Activated B cell treated with CpG ODN at 0.5 μM for 24 hours (primary cell): ENCODE results near the gene FRMPD2. TPM values are rescaled to one million over a fixed set of nuclear protein-coding genes. Genes with fewer than 3 reads are reported as not detected.

Source experiments
- ATAC-seq: fragments of 200-7000 bp; cut with Tn5 transposase; one replicate; pipeline ENCODE4 v1.10.0; 2021; ENCODE audit warnings: low read depth, mild to moderate bottlenecking, moderate library complexity
- CTCF ChIA-PET: fragments of 350-600 bp; sonication (Branson Sonifier 250); formaldehyde crosslinking; loops from one replicate; lab custom pipeline; 2021; ENCODE audit warnings: antibody characterized with exemption; lab: Charles Lee
- POLR2A ChIA-PET: fragments of 350-600 bp; sonication (Branson Sonifier 250); formaldehyde crosslinking; loops from one replicate; lab custom pipeline; 2021; ENCODE audit warnings: antibody characterized with exemption; lab: Charles Lee
- DNase-seq: peaks from one replicate; pipeline ENCODE4 v3.0.0; 2022
- H3K27ac Mint-ChIP-seq: one replicate; pipeline ENCODE4 v1.8.0; 2020; ENCODE audit warnings: mixed read lengths
- H3K27me3 Mint-ChIP-seq: one replicate; pipeline ENCODE4 v1.8.0; 2021; ENCODE audit warnings: mixed read lengths
- H3K36me3 Mint-ChIP-seq: one replicate; pipeline ENCODE4 v1.8.0; 2021; ENCODE audit warnings: low read depth, mixed read lengths
- H3K4me1 Mint-ChIP-seq: one replicate; pipeline ENCODE4 v1.8.0; 2021; ENCODE audit warnings: mixed read lengths
- H3K4me3 Mint-ChIP-seq: one replicate; pipeline ENCODE4 v1.8.0; 2020; ENCODE audit warnings: mild to moderate bottlenecking, mixed read lengths
- H3K9me3 Mint-ChIP-seq: one replicate; pipeline ENCODE4 v1.8.0; 2020; ENCODE audit warnings: mixed read lengths
- intact Hi-C: fragments of 100-400 bp; cut with micrococcal nuclease; formaldehyde crosslinking; loops from one replicate; pipeline ENCODE4 v1.15.1; 2024
- total RNA-seq: library from RNA; stranded (reverse); gene quantifications from 2 replicates; pipeline ENCODE4 v1.2.3, GENCODE V29; 2022
- TF ChIP-seq, protein P1 (sequence below): fragments of 200-600 bp; IDR thresholded peaks from one replicate; pipeline ENCODE4 v1.8.0; 2022; ENCODE audit warnings: antibody characterized with exemption, mild to moderate bottlenecking

Gene FRMPD2
- total RNA-seq, 1 donor from 2014 or later = not detected

- CTCF ChIA-PET = no interaction called here
- no peaks in the 10 kb centered on the region for H3K9me3 Mint-ChIP-seq
- POLR2A ChIA-PET = no interaction called here
- ATAC-seq (no peak), DNase-seq (no peak)
- intact Hi-C loops = loop anchor here (5.0 kb wide), 1 partner anchor 53 kb away; no protein-coding TSS in a partner anchor
- TF ChIP-seq, protein P1, sequence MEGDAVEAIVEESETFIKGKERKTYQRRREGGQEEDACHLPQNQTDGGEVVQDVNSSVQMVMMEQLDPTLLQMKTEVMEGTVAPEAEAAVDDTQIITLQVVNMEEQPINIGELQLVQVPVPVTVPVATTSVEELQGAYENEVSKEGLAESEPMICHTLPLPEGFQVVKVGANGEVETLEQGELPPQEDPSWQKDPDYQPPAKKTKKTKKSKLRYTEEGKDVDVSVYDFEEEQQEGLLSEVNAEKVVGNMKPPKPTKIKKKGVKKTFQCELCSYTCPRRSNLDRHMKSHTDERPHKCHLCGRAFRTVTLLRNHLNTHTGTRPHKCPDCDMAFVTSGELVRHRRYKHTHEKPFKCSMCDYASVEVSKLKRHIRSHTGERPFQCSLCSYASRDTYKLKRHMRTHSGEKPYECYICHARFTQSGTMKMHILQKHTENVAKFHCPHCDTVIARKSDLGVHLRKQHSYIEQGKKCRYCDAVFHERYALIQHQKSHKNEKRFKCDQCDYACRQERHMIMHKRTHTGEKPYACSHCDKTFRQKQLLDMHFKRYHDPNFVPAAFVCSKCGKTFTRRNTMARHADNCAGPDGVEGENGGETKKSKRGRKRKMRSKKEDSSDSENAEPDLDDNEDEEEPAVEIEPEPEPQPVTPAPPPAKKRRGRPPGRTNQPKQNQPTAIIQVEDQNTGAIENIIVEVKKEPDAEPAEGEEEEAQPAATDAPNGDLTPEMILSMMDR = no peak
- H3K27me3 Mint-ChIP-seq = peaks cover 20% of the 10 kb centered on the region
- no peaks in the 10 kb centered on the region for H3K4me1 Mint-ChIP-seq
- H3K27ac Mint-ChIP-seq = no peak overlapping the region
- no peak overlapping the region for H3K4me3 Mint-ChIP-seq
- H3K36me3 Mint-ChIP-seq = no peaks in the 10 kb centered on the region
Measured at GRCh38 chr10:48234295-48234694, 40.2 kb downstream of the FRMPD2 start.

- H3K4me3 Mint-ChIP-seq = no peak overlapping the region
- no peak overlapping the region for H3K27ac Mint-ChIP-seq
- TF ChIP-seq, protein P1 = no peak
- no peak for ATAC-seq
- no peaks in the 10 kb centered on the region for H3K4me1 Mint-ChIP-seq
- DNase-seq = no peak
- no peaks in the 10 kb centered on the region for H3K9me3 Mint-ChIP-seq
- POLR2A ChIA-PET = no interaction called here
- intact Hi-C loops = loop anchor here (5.0 kb wide), 1 partner anchor 54 kb away; no protein-coding TSS in a partner anchor
- no peaks in the 10 kb centered on the region for H3K36me3 Mint-ChIP-seq
- CTCF ChIA-PET = no interaction called here
- peaks cover 20% of the 10 kb centered on the region for H3K27me3 Mint-ChIP-seq
Measured at GRCh38 chr10:48233559-48234005, 40.9 kb downstream of the FRMPD2 start.

DNA sequence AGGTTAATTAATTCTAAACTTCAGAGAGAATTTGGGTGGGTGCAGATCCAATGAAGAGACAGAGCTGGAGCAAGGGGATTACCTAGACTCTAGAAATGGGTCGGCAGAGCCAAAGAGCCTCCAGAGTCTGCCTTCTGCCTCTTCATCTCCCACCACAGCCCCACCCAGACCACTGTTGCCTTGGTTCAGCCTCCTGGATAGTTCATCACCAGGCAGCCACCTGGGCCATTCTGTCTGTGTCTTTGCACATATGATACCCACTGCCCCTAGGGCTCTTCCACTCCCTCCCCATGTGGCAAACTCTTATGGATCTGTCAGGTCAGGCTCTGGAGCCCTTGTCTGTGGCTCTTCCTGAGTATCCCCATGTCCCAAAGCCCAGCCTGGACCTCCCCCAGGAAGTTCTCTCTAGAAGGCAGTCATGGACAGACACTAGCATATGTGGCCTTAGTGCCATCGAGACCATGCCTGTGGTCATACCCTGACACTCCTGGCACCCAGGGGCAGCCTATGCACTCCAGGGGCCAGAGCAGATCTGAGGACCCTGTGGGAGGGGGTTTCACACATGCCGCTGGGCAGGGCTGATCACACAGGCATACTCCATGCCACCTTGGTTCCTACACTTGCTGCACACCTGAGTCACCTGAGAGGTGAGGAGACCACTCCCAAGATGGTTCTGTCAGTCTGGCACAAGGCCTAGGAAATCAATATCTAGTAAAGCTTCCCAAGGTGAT is 41.6 kb downstream of the FRMPD2 start:
- ATAC-seq (no peak), DNase-seq (no peak)
- H3K9me3 Mint-ChIP-seq = no peaks in the 10 kb centered on the region
- TF ChIP-seq, protein P1 = no peak
- H3K27ac Mint-ChIP-seq = no peak overlapping the region
- ChIA-PET POLR2A (no interaction called here), CTCF (no interaction called here)
- intact Hi-C loops = loop anchor here (5.0 kb wide), 1 partner anchor 54 kb away; no protein-coding TSS in a partner anchor
- H3K4me3 Mint-ChIP-seq = no peak overlapping the region
- H3K27me3 Mint-ChIP-seq = peaks cover 22% of the 10 kb centered on the region
- H3K36me3 Mint-ChIP-seq = no peaks in the 10 kb centered on the region
- no peaks in the 10 kb centered on the region for H3K4me1 Mint-ChIP-seq

DNA sequence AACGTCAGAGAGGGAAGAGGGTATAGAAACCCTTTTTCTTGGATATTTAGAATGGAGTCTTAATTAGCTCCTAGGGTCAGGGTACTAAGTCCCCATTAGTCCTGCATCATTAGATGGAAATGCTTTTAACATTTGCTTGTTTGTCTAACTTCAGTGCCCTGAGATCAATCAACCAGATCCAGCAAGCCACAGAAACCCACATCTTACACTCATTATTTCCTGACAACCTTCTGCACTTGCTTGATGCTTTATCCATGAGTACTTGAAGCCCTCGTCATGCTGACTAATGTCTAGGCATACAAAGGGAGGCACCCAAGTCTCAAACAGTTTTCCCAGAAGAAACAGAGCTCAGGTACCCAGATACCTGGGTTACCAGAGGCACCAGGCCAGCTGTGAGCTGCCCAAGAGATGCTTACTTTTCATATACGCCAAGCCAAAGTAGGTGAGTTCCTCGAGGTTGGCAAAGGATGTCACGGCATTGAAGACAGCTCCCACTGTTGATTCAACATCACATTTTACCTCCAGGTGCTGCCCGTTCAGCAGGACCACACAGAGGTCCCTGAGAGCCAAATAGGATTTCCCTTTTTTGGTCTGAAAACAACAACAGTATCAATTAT is 42.7 kb downstream of the FRMPD2 start:
- H3K4me3 Mint-ChIP-seq = no peak overlapping the region
- CTCF ChIA-PET = interaction anchor here (0.6 kb wide), 1 partner anchor 59 kb away, joined by 3 read pairs; no protein-coding TSS in a partner anchor
- no peak overlapping the region for H3K27ac Mint-ChIP-seq
- intact Hi-C loops = loop anchor here (5.0 kb wide), 1 partner anchor 55 kb away; no protein-coding TSS in a partner anchor
- POLR2A ChIA-PET = no interaction called here
- H3K9me3 Mint-ChIP-seq = no peaks in the 10 kb centered on the region
- DNase-seq (no peak), ATAC-seq (no peak)
- TF ChIP-seq, protein P1 = no peak
- H3K36me3 Mint-ChIP-seq = no peaks in the 10 kb centered on the region
- no peaks in the 10 kb centered on the region for H3K4me1 Mint-ChIP-seq
- H3K27me3 Mint-ChIP-seq = peaks cover 20% of the 10 kb centered on the region

DNA sequence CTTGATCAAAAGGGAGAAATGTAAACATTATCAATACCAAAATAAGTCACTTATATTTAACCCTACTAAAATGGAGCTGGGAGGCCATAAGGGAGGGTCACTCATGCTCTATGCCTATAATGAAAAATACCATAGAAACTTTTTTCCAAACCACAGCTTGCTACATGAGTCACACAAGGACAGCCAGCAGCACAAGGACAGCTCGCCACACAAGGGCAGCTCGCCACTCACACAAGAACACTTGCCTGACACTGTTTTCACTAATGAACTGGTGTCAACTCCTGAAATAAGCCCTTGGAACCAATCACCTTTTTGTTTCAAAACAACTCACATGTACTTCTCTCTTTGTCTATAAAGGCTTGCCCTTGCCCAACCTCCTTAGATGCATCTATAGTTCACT is 43.3 kb downstream of the FRMPD2 start:
- peaks cover 18% of the 10 kb centered on the region for H3K27me3 Mint-ChIP-seq
- H3K9me3 Mint-ChIP-seq = no peaks in the 10 kb centered on the region
- no peak for ATAC-seq
- no peak overlapping the region for H3K4me3 Mint-ChIP-seq
- CTCF ChIA-PET = interaction anchor here (0.6 kb wide), 1 partner anchor 59 kb away, joined by 3 read pairs; no protein-coding TSS in a partner anchor
- TF ChIP-seq, protein P1 = no peak
- POLR2A ChIA-PET = no interaction called here
- no peak for DNase-seq
- H3K27ac Mint-ChIP-seq = no peak overlapping the region
- H3K36me3 Mint-ChIP-seq = no peaks in the 10 kb centered on the region
- no peaks in the 10 kb centered on the region for H3K4me1 Mint-ChIP-seq
- intact Hi-C loops = loop anchor here (5.0 kb wide), 1 partner anchor 56 kb away; no protein-coding TSS in a partner anchor
